ENCODE measurements around the gene CLCN2.

DNA sequence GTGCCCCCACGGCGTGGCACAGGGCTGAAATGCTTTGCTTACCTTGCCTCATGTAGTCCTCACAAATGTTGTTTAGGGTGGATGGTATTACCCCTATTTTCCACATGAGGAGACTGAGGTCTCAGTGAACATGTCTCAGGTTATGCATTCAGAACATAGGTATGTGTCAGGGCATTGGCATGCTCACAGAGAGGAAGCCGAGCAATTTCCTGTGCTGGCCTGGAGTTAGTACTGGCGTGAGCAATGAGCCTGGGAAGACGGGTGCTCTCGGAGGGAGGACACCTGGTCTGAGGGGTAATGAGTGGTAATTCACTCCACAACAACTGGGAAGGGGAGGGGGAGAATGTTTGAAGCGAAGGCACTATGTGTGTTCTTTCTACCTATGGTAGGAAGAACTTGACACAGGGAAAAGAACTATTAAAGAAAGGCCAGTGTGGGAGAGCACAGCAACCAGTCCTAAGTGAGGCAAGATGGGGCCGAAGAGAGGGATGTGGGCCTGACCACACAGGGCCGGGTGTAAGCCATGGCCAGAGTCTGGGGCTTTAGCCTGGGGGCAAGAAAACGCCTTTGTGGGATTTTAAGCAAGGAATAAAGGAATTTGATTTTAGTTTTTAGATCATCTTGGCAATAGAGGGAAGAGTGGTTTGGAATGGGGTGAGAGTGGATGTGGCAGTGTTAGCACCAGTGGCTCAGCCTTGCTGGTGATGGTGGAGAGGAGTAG lies 28.9 kb downstream of the CLCN2 start:
- TF ChIP-seq, protein P1, sequence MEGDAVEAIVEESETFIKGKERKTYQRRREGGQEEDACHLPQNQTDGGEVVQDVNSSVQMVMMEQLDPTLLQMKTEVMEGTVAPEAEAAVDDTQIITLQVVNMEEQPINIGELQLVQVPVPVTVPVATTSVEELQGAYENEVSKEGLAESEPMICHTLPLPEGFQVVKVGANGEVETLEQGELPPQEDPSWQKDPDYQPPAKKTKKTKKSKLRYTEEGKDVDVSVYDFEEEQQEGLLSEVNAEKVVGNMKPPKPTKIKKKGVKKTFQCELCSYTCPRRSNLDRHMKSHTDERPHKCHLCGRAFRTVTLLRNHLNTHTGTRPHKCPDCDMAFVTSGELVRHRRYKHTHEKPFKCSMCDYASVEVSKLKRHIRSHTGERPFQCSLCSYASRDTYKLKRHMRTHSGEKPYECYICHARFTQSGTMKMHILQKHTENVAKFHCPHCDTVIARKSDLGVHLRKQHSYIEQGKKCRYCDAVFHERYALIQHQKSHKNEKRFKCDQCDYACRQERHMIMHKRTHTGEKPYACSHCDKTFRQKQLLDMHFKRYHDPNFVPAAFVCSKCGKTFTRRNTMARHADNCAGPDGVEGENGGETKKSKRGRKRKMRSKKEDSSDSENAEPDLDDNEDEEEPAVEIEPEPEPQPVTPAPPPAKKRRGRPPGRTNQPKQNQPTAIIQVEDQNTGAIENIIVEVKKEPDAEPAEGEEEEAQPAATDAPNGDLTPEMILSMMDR (IDR thresholded peaks at IDR 0.05; ENCODE audit: insufficient read depth, low read length), result no peak
- TF ChIP-seq POLR2AphosphoS5 (IDR thresholded peaks at IDR 0.05; ENCODE audit: low read depth), result no peak; the same call in 1 of the 2 replicates
- TF ChIP-seq, protein P2, sequence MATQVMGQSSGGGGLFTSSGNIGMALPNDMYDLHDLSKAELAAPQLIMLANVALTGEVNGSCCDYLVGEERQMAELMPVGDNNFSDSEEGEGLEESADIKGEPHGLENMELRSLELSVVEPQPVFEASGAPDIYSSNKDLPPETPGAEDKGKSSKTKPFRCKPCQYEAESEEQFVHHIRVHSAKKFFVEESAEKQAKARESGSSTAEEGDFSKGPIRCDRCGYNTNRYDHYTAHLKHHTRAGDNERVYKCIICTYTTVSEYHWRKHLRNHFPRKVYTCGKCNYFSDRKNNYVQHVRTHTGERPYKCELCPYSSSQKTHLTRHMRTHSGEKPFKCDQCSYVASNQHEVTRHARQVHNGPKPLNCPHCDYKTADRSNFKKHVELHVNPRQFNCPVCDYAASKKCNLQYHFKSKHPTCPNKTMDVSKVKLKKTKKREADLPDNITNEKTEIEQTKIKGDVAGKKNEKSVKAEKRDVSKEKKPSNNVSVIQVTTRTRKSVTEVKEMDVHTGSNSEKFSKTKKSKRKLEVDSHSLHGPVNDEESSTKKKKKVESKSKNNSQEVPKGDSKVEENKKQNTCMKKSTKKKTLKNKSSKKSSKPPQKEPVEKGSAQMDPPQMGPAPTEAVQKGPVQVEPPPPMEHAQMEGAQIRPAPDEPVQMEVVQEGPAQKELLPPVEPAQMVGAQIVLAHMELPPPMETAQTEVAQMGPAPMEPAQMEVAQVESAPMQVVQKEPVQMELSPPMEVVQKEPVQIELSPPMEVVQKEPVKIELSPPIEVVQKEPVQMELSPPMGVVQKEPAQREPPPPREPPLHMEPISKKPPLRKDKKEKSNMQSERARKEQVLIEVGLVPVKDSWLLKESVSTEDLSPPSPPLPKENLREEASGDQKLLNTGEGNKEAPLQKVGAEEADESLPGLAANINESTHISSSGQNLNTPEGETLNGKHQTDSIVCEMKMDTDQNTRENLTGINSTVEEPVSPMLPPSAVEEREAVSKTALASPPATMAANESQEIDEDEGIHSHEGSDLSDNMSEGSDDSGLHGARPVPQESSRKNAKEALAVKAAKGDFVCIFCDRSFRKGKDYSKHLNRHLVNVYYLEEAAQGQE (IDR thresholded peaks at IDR 0.05; ENCODE audit: insufficient replicate concordance, low read depth), result no peak
- TF ChIP-seq GABPA (IDR thresholded peaks at IDR 0.05; ENCODE audit: low read depth), result no peak
- no peak for TF ChIP-seq SPI1 (IDR thresholded peaks at IDR 0.05; ENCODE audit: borderline replicate concordance, low read depth)
